Stimulated activated CD8-positive, alpha-beta memory T cell treated with anti-CD3 and anti-CD28 coated beads, Interleukin-4, amount 100 ng/mL, for 1 hour (primary cell): ENCODE data around the gene HMCN1.

ENCODE experiments used
- DNase-seq, 2 donors: peaks; one replicate each; pipeline ENCODE4 v3.0.0-alpha.2; 2020; ENCODE audit warnings: low read depth in 2 of 2, low spot score in 1 of 2

The HMCN1 gene

GRCh38 chr1:185733818-185734735 is at the start of gene HMCN1:
TSS of gene HMCN1 (plus strand) at chr1:185734391. CDS start at chr1:185734780, 389 bp downstream.
- DNase-seq: no peak

GRCh38 chr1:185686821-185687778 is 47.1 kb upstream of the HMCN1 start:
- no peak for DNase-seq

GRCh38 chr1:185690527-185690926 is 43.7 kb upstream of the HMCN1 start:
- DNase-seq: no peak

GRCh38 chr1:185693654-185694053 is 40.5 kb upstream of the HMCN1 start:
- no peak for DNase-seq

GRCh38 chr1:185694081-185694480 is 40.1 kb upstream of the HMCN1 start:
- no peak for DNase-seq

GRCh38 chr1:185695299-185695698 is 38.9 kb upstream of the HMCN1 start:
- DNase-seq: no peak

GRCh38 chr1:185696422-185697150 is 37.6 kb upstream of the HMCN1 start:
- DNase-seq: no peak

- DNase-seq: no peak
Observed at GRCh38 chr1:185699874-185700273, 34.3 kb upstream of the HMCN1 start.

- no peak for DNase-seq
Observed at GRCh38 chr1:185701650-185702049, 32.5 kb upstream of the HMCN1 start.

- no peak for DNase-seq
Observed at GRCh38 chr1:185704181-185704580, 30.0 kb upstream of the HMCN1 start.

- no peak for DNase-seq
Observed at GRCh38 chr1:185716095-185716494, 18.1 kb upstream of the HMCN1 start.

GRCh38 chr1:185719021-185719420 is 15.2 kb upstream of the HMCN1 start:
- no peak for DNase-seq

GRCh38 chr1:185720633-185721272 is 13.4 kb upstream of the HMCN1 start:
- DNase-seq: no peak

GRCh38 chr1:185721553-185721952 is 12.6 kb upstream of the HMCN1 start:
- DNase-seq: no peak

GRCh38 chr1:185722098-185722497 is 12.1 kb upstream of the HMCN1 start:
- no peak for DNase-seq

- DNase-seq: no peak
Observed at GRCh38 chr1:185727726-185728125, 6.5 kb upstream of the HMCN1 start.

- no peak for DNase-seq
Observed at GRCh38 chr1:185731446-185731845, 2.7 kb upstream of the HMCN1 start.

GRCh38 chr1:185732951-185733350 is 1.2 kb upstream of the HMCN1 start:
- no peak for DNase-seq

- DNase-seq: no peak
Observed at GRCh38 chr1:185734929-185735700, 924 bp downstream of the HMCN1 start.

- DNase-seq: no peak
Observed at GRCh38 chr1:185735701-185736064, 1.5 kb downstream of the HMCN1 start.
